GM18508 (cell line): Measurements from ENCODE around the gene LETM1.

Experiments used
- ATAC-seq: cut with Tn5 transposase; IDR thresholded peaks from one replicate; pipeline ENCODE4 v1.9.1; 2021; ENCODE audit warnings: moderate number of reproducible peaks; ENCODE audit not compliant: insufficient read depth, unreplicated experiment

Gene LETM1

GRCh38 chr4:1856071-1856942 is at the start of gene LETM1:
TSS of gene LETM1 (minus strand) at chr4:1856156. CDS start at chr4:1855950, 206 bp downstream.
- peak; percentile 51 for ATAC-seq

GRCh38 chr4:1904042-1904441 is 48.1 kb upstream of the LETM1 start:
- ATAC-seq = no peak

- no peak for ATAC-seq
These were observed 47.1 kb upstream of the LETM1 start for GRCh38 chr4:1903035-1903434.

GRCh38 chr4:1902243-1902642 is 46.3 kb upstream of the LETM1 start:
- ATAC-seq = no peak

GRCh38 chr4:1901127-1901526 is 45.2 kb upstream of the LETM1 start:
- no peak for ATAC-seq

- no peak for ATAC-seq
These were observed 44.7 kb upstream of the LETM1 start for GRCh38 chr4:1900624-1901023.

GRCh38 chr4:1900087-1900433 is 44.1 kb upstream of the LETM1 start:
- ATAC-seq = no peak

GRCh38 chr4:1899149-1900086 is 43.5 kb upstream of the LETM1 start:
- ATAC-seq = no peak

- ATAC-seq = no peak
These were observed 42.7 kb upstream of the LETM1 start for GRCh38 chr4:1898681-1899080.

GRCh38 chr4:1898007-1898406 is 42.1 kb upstream of the LETM1 start:
- no peak for ATAC-seq

GRCh38 chr4:1896658-1896991 is 40.7 kb upstream of the LETM1 start:
- no peak for ATAC-seq

- no peak for ATAC-seq
These were observed 40.2 kb upstream of the LETM1 start for GRCh38 chr4:1895971-1896657.

GRCh38 chr4:1890979-1891570 is 35.1 kb upstream of the LETM1 start:
- ATAC-seq = no peak

GRCh38 chr4:1887052-1887451 is 31.1 kb upstream of the LETM1 start:
- no peak for ATAC-seq

GRCh38 chr4:1885414-1885813 is 29.5 kb upstream of the LETM1 start:
- ATAC-seq = no peak

GRCh38 chr4:1883583-1883982 is 27.6 kb upstream of the LETM1 start:
- ATAC-seq = no peak

GRCh38 chr4:1882850-1883271 is 26.9 kb upstream of the LETM1 start:
- no peak for ATAC-seq

GRCh38 chr4:1880332-1880731 is 24.4 kb upstream of the LETM1 start:
- no peak for ATAC-seq

GRCh38 chr4:1879485-1879884 is 23.5 kb upstream of the LETM1 start:
- ATAC-seq = no peak

GRCh38 chr4:1874201-1874600 is 18.2 kb upstream of the LETM1 start:
- no peak for ATAC-seq
